Measurements from ENCODE around the gene RNU1-4.
"Not testable (repeated sequence)": the region's sequence is repeated elsewhere in the genome, so short reads cannot be mapped to it uniquely, and the experiment has no call there.

Gene RNU1-4

GRCh38 chr1:16732254-16732896 is 7.9 kb upstream of the RNU1-4 start:
- DNase-seq = not testable (repeated sequence)

GRCh38 chr1:16741230-16741629 is 914 bp downstream of the RNU1-4 start:
- DNase-seq = not testable (repeated sequence)

GRCh38 chr1:16747660-16748059 is 7.3 kb downstream of the RNU1-4 start:
- not testable (repeated sequence) for DNase-seq

- DNase-seq = not testable (repeated sequence)
Measured at GRCh38 chr1:16748710-16749109, 8.4 kb downstream of the RNU1-4 start.

DNA sequence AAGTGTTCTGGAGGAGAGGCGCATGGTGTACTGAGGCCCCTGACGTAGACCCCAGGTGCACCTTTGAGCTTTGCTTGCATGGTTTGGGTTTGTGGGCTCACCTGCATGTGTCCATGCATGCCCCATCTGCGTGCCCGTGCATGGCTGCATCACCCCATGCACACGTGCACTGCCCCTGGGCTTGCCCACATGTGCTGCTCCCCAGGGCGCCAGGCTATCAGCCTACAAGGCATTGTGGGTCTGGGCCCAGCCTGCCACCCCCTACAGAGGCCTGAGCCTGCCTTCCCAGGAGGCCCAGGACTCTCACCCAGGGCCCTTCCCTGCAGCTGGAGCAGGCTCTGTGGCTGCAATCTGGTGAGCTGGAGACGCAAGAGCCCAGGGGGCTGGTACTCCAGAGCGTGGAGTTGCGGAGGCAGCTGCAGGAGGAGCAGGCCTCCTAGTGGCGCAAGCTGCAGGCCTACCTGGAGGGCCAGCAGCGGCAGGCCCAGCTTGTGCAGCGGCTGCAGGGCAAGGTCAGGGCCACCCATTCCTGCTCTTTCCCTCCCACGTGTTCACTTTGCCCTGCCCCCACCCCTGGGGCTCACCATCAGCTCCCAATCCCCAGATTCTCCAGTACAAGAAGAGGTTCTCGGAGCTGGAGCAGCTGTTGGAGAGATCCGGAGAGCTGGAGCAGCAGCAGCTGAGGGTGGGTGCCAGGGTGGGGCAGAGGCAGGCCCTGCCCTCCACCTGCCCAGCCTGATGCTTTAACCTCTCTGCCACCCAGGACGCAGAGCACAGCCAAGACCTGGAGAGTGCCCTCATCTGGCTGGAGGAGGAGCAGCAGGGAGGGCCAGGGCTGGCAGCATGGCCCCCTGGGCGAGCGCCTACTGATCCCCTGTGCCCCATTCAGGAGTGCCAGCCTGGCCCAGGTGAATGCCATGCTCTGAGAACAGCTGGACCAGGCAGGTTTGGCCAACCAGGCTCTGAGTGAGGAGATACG is 9.9 kb downstream of the RNU1-4 start:
- not testable (repeated sequence) for DNase-seq

GRCh38 chr1:16752770-16753169 is 12.5 kb downstream of the RNU1-4 start:
- DNase-seq = not testable (repeated sequence)

- not testable (repeated sequence) for DNase-seq
Measured at GRCh38 chr1:16755385-16755784, 15.1 kb downstream of the RNU1-4 start.

DNA sequence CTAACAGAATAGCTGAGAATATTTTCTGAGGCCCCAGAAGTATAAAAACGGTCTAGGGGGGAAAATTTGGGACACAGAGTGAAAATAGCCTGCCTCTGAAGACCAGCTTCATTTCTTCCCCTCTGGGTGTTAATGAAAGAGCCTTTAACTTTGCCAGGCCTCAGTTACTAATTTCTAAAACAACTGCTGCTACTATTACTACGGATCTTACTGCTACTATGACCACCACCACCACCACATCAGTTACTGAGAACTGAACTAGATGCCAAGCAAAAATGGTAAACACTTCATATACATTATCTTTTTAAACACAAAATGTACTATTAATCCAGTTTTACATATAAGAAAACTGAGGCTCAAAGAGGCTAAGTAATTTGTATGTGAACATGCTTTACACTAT is 15.6 kb downstream of the RNU1-4 start:
- not testable (repeated sequence) for DNase-seq

GRCh38 chr1:16757574-16757973 is 17.3 kb downstream of the RNU1-4 start:
- not testable (repeated sequence) for DNase-seq

GRCh38 chr1:16758060-16758459 is 17.7 kb downstream of the RNU1-4 start:
- DNase-seq = not testable (repeated sequence)

GRCh38 chr1:16759041-16759493 is 18.8 kb downstream of the RNU1-4 start:
- DNase-seq = not testable (repeated sequence)

GRCh38 chr1:16759650-16760455 is 19.5 kb downstream of the RNU1-4 start:
- DNase-seq = not testable (repeated sequence)

DNA sequence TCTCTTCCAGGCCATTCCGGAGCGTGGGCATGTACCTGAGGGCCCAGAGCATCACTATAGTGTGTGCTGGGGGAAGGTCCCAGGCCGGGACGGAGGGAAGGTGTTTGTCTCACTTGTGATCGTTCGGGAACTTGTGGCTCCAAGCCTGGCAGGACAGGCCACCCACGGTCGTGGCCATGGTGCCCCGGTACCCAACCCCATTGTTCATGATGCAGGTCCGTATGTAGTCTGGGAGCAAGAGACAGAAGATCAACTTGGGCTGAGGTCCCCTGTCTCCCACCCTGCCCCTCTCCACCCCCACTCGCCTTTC is 20.1 kb downstream of the RNU1-4 start:
- DNase-seq = not testable (repeated sequence)

GRCh38 chr1:16760801-16761200 is 20.5 kb downstream of the RNU1-4 start:
- not testable (repeated sequence) for DNase-seq

DNA sequence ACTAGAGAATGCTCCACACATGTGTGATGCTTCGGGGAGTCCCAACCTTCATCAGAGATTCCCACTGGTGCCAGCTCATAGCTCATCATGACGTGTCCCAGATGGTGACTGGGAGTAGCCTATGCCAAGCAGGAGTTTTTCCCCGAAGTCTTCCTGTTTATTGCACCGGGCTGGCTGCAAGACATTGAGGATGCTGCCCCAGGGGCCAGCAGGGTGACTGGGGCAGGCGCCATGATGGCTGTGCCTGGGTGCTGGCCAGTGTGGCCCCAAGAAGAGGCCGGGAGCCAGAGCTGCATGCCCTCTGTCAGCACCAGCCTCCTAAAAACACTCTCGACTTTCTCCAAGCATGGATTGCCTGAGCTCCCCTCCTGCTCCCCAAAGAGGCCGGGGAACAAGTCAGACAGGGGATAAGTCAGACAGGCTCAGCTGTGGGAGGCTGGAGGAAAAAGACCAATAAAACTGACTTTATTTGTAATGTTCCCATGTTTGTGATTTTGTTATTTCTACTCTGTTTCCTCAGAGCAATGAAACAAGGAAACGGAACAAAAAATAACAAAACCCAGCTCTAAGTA is 24.0 kb downstream of the RNU1-4 start:
- not testable (repeated sequence) for DNase-seq

DNA sequence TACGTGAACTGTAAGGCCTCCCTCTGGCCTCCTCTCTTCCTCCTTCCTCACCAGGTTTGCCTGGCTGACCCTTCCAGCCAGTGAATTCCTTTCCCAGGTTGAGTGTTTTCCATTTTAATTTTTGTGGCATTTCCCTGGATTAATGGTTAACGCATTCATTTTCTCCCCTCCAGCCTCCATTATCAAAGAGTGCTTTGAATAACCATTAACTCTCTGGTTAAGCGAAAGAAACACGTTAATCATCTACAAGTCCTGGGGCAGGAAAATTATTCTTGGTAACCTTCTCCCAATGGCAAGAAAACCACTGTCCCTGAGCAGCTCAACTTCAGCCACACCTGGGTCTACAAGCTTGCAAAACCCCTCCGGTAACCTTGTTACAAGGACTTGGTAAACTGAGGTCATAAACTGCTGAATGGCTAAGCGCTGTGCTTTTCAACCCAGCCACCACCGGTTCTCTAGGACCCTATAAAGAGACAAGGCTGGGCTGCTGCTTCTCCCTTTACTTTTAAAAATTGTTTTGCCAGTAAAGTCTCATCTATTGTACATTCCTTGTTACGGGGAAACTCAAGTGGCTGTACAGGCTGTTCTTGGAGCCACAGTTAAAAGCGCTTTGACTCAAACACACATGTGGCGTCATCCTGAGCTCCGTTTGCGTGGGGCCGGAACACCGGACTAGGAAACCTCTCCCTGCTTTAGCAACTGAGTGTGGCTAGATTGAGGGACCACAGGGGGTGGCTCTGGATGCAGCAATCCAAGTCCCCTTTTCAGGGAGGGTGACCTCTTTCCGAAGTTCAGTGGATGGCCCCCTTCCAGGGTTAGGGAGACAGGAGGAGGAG is 24.7 kb downstream of the RNU1-4 start:
- DNase-seq = not testable (repeated sequence)

DNA sequence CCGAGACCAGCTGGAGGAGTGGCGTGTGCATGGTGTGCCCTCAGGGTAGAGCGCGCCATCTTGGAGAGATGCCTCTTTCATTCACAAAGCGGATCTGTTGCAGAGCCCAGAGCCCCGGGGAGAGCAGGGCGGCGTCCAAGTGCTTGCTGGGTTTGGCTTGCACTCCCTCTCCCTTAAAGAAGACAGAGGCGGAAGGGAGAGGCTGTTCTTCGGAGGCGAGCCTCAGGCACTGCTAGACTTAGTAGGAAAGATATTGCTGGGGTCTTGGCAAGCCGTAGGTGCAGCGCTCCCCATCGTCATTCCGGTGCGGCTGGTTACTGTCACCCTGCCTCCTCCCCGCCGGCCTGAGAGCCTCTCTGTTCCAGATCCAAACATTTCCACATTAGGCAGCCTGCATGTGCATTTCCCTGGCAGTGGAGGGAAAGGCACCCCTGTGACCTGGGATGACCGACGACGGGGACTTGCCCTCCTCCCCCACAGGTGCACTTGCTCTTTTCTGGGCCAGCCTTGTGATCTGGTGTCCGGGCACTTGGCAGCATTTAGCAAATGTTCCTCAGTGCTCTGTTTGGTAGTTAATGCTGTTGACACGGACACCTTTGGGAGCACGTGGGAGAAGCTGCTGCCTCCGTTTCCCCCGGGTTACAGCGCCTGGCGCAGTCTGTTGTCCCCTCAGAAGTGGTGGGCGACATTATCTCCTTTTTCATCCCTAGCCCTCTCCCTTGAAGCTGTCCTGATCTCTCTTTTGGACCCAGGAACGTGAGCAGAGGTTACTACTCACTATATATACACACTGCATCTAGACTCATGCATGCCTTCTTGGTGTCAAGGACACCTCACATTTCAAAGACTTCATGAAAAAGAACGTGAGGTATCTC is 25.7 kb downstream of the RNU1-4 start:
- DNase-seq = not testable (repeated sequence)

GRCh38 chr1:16766689-16767256 is 26.5 kb downstream of the RNU1-4 start:
- DNase-seq = not testable (repeated sequence)

GRCh38 chr1:16770139-16770759 is 29.9 kb downstream of the RNU1-4 start:
- DNase-seq = not testable (repeated sequence)

Measured in NCI-H774 (cell line).